HepG2 (cell line): ENCODE results near the gene C2orf49. TPM values are rescaled to one million over a fixed set of nuclear protein-coding genes. Genes with fewer than 3 reads are reported as not detected.

Experiments
- KDM5A ChIP-seq: fragments of 200-600 bp; sonication (generic); IDR thresholded peaks from 2 replicates; pipeline ENCODE4 v1.7.0; 2018; ENCODE audit warnings: antibody characterized with exemption, mild to moderate bottlenecking, low read length, borderline replicate concordance
- TBL1XR1 ChIP-seq: fragments of 150-350 bp; IDR thresholded peaks from 2 replicates; pipeline ENCODE4 v1.6.1; 2014; ENCODE audit warnings: borderline replicate concordance, low read length; ENCODE audit not compliant: partially characterized antibody
- ZNF180 ChIP-seq: sonication (generic); formaldehyde crosslinking; IDR thresholded peaks from 2 replicates; pipeline ENCODE4 v1.4.0; 2020; ENCODE audit warnings: low read depth, missing genetic modification reagents, borderline replicate concordance
- ZNF558 ChIP-seq: sonication (generic); formaldehyde crosslinking; IDR thresholded peaks from 2 replicates; pipeline ENCODE4 v1.9.0; 2022; ENCODE audit warnings: mild to moderate bottlenecking, missing genetic modification reagents, borderline replicate concordance
- polyA plus RNA-seq, 8 experiments: library from polyadenylated mRNA; depleted of rRNA in 3 of 8; stranded (reverse) in 7 of 8; unstranded in 1 of 8; fragments of >200 nt; fragmentation: Illumina TruSeq in 4 of 8; extraction: Trizol in 4 of 8; gene quantifications; 2 replicates each; pipeline versions ENCODE4 v1.2.1 to v1.2.3, GENCODE V29; 2011 to 2016; ENCODE audit warnings: low read depth in 4 of 8, missing spikeins in 1 of 8, mixed read lengths in 1 of 8; ENCODE audit not compliant: insufficient read depth in 1 of 8
- total RNA-seq, 5 experiments: library from RNA; depleted of rRNA; stranded (reverse); fragments of >200 nt; fragmentation: Illumina TruSeq; extraction: Trizol; gene quantifications; 2 replicates each; pipeline ENCODE4 v1.2.3, GENCODE V29; 2016; ENCODE audit warnings: low read depth in 1 of 5
- TF ChIP-seq, protein P1 (sequence below), 2 experiments: sonication (generic) in 1 of 2; formaldehyde crosslinking in 1 of 2; IDR thresholded peaks; 2 replicates each; pipeline versions ENCODE4 v1.4.0 to v1.6.1; 2016 to 2020; ENCODE audit warnings: borderline replicate concordance in 1 of 2, low read depth in 1 of 2, mild to moderate bottlenecking in 1 of 2, missing genetic modification reagents in 1 of 2
- TF ChIP-seq, protein P2 (sequence below): sonication (generic); formaldehyde crosslinking; IDR thresholded peaks from 2 replicates; pipeline ENCODE4 v1.4.0; 2020; ENCODE audit warnings: missing genetic modification reagents
- TF ChIP-seq, protein P3 (sequence below): sonication (generic); formaldehyde crosslinking; conservative IDR thresholded peaks from 2 replicates; pipeline ENCODE4 v1.4.0; 2020; ENCODE audit warnings: missing genetic modification reagents
- TF ChIP-seq, protein P4 (sequence below): sonication (generic); formaldehyde crosslinking; IDR thresholded peaks from one replicate; pipeline ENCODE4 v1.5.1; 2020; ENCODE audit warnings: mild to moderate bottlenecking, missing genetic modification reagents; ENCODE audit errors: not compliant biosample characterization
- TF ChIP-seq, protein P5 (sequence below): sonication (generic); formaldehyde crosslinking; IDR thresholded peaks from 2 replicates; pipeline ENCODE4 v1.4.0; 2020; ENCODE audit warnings: mild to moderate bottlenecking, missing genetic modification reagents

C2orf49 gene
- total and polyA plus RNA-seq, 2 of the 13 experiments (the other 11 are each of a cell fraction or from before 2014, with no cell fraction given), result 24.7 to 28.8 TPM

DNA sequence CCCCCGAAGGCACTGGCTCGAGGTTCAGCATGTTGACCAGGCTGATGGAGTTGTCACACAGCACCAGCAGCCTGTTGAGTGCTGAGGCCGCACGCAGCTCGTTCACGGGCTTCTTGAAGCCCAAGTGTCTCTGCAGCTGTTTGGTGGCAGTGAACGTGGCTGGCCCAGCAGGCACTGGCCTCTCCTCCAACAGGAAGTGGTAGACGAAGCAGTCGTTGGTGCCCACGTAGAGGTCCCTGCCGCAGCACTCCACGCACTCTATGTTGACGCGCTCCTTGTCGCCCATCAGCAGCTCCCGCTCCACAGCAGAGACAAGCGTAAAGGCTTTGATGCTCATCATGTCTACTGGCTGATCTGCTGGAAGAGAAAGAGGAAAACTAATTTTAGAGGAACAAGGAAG is 29.4 kb upstream of the C2orf49 start (continued):
- TF ChIP-seq, protein P1, sequence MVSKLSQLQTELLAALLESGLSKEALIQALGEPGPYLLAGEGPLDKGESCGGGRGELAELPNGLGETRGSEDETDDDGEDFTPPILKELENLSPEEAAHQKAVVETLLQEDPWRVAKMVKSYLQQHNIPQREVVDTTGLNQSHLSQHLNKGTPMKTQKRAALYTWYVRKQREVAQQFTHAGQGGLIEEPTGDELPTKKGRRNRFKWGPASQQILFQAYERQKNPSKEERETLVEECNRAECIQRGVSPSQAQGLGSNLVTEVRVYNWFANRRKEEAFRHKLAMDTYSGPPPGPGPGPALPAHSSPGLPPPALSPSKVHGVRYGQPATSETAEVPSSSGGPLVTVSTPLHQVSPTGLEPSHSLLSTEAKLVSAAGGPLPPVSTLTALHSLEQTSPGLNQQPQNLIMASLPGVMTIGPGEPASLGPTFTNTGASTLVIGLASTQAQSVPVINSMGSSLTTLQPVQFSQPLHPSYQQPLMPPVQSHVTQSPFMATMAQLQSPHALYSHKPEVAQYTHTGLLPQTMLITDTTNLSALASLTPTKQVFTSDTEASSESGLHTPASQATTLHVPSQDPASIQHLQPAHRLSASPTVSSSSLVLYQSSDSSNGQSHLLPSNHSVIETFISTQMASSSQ (IDR thresholded peaks at IDR 0.05; ENCODE audit: low read depth), result no peak
- TF ChIP-seq, protein P1 (CRISPR knock-in tag; IDR thresholded peaks at IDR 0.05; ENCODE audit: borderline replicate concordance), result no peak
- TF ChIP-seq TBL1XR1 (no peak), ZNF558 (no peak), ZNF180 (CRISPR knock-in tag) (no peak), KDM5A (no peak)
- TF ChIP-seq, protein P2, sequence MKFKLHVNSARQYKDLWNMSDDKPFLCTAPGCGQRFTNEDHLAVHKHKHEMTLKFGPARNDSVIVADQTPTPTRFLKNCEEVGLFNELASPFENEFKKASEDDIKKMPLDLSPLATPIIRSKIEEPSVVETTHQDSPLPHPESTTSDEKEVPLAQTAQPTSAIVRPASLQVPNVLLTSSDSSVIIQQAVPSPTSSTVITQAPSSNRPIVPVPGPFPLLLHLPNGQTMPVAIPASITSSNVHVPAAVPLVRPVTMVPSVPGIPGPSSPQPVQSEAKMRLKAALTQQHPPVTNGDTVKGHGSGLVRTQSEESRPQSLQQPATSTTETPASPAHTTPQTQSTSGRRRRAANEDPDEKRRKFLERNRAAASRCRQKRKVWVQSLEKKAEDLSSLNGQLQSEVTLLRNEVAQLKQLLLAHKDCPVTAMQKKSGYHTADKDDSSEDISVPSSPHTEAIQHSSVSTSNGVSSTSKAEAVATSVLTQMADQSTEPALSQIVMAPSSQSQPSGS (CRISPR knock-in tag), result no peak
- TF ChIP-seq, protein P3, sequence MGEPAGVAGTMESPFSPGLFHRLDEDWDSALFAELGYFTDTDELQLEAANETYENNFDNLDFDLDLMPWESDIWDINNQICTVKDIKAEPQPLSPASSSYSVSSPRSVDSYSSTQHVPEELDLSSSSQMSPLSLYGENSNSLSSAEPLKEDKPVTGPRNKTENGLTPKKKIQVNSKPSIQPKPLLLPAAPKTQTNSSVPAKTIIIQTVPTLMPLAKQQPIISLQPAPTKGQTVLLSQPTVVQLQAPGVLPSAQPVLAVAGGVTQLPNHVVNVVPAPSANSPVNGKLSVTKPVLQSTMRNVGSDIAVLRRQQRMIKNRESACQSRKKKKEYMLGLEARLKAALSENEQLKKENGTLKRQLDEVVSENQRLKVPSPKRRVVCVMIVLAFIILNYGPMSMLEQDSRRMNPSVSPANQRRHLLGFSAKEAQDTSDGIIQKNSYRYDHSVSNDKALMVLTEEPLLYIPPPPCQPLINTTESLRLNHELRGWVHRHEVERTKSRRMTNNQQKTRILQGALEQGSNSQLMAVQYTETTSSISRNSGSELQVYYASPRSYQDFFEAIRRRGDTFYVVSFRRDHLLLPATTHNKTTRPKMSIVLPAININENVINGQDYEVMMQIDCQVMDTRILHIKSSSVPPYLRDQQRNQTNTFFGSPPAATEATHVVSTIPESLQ (CRISPR knock-in tag), result no peak
- TF ChIP-seq, protein P4, sequence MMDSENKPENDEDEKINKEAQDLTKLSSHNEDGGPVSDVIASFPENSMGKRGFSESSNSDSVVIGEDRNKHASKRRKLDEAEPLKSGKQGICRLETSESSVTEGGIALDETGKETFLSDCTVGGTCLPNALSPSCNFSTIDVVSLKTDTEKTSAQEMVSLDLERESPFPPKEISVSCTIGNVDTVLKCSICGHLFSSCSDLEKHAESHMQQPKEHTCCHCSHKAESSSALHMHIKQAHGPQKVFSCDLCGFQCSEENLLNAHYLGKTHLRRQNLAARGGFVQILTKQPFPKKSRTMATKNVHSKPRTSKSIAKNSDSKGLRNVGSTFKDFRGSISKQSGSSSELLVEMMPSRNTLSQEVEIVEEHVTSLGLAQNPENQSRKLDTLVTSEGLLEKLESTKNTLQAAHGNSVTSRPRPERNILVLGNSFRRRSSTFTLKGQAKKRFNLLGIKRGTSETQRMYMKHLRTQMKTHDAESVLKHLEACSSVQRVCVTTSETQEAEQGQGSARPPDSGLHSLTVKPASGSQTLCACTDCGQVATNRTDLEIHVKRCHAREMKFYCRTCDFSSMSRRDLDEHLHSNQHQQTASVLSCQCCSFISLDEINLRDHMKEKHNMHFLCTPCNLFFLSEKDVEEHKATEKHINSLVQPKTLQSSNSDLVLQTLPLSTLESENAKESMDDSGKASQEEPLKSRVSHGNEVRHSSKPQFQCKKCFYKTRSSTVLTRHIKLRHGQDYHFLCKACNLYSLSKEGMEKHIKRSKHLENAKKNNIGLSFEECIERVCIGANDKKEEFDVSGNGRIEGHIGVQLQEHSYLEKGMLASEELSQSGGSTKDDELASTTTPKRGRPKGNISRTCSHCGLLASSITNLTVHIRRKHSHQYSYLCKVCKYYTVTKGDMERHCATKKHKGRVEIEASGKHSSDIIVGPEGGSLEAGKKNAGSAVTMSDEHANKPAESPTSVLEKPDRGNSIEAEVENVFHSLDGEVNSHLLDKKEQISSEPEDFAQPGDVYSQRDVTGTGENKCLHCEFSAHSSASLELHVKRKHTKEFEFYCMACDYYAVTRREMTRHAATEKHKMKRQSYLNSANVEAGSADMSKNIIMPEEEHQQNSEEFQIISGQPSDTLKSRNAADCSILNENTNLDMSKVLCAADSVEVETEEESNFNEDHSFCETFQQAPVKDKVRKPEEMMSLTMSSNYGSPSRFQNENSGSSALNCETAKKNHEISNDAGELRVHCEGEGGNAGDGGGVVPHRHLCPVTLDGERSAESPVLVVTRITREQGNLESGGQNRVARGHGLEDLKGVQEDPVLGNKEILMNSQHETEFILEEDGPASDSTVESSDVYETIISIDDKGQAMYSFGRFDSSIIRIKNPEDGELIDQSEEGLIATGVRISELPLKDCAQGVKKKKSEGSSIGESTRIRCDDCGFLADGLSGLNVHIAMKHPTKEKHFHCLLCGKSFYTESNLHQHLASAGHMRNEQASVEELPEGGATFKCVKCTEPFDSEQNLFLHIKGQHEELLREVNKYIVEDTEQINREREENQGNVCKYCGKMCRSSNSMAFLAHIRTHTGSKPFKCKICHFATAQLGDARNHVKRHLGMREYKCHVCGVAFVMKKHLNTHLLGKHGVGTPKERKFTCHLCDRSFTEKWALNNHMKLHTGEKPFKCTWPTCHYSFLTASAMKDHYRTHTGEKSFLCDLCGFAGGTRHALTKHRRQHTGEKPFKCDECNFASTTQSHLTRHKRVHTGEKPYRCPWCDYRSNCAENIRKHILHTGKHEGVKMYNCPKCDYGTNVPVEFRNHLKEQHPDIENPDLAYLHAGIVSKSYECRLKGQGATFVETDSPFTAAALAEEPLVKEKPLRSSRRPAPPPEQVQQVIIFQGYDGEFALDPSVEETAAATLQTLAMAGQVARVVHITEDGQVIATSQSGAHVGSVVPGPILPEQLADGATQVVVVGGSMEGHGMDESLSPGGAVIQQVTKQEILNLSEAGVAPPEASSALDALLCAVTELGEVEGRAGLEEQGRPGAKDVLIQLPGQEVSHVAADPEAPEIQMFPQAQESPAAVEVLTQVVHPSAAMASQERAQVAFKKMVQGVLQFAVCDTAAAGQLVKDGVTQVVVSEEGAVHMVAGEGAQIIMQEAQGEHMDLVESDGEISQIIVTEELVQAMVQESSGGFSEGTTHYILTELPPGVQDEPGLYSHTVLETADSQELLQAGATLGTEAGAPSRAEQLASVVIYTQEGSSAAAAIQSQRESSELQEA (CRISPR knock-in tag), result no peak
- TF ChIP-seq, protein P5, sequence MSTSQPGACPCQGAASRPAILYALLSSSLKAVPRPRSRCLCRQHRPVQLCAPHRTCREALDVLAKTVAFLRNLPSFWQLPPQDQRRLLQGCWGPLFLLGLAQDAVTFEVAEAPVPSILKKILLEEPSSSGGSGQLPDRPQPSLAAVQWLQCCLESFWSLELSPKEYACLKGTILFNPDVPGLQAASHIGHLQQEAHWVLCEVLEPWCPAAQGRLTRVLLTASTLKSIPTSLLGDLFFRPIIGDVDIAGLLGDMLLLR (CRISPR knock-in tag), result no peak
